ENCODE data around the gene LMBRD1.

DNA sequence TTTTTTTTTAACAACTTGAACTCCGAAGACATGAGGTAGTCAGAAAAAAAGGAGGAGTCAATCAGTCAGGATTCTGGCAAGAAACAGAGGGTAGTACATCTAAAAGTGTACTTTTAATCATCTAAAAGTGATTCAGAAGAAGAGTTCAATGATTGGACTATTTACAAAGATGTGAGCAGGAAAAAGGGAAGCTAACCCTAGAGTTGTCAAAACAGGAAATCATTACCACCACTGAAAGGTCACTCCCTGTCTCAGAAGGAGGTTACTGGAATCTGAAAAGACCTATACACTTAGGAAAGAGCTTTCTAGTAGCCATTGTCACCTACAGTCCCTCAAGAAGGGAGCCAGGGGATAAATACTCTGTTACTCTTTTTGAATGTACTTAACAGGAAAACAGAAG, 16.7 kb upstream of the LMBRD1 start:
- TF ChIP-seq EZH2phosphoT487 (IDR thresholded peaks at IDR 0.05; ENCODE audit: insufficient read depth, low read depth) (no peak), EZH2 (IDR thresholded peaks at IDR 0.05; ENCODE audit: insufficient read depth, poor library complexity, severe bottlenecking) (no peak)
